SJSA1 (cell line): ENCODE data around the gene SH2D3A. TPM values are rescaled to one million over a fixed set of nuclear protein-coding genes. Genes with fewer than 3 reads are reported as not detected.
A peak's percentile ranks its signal among the peaks of the same experiment; 100 is the strongest.

Experiments used
- DNase-seq, 2 experiments: peaks; one replicate each; pipeline ENCODE4 v3.0.0-alpha.2; 2015 to 2020; ENCODE audit warnings: low spot score in 2 of 2, low read depth in 1 of 2
- H3K27ac ChIP-seq: fragments of 250-450 bp; sonication (Bioruptor Pico); 2 replicates; pipeline ENCODE4 v1.5.1; 2020; ENCODE audit warnings: mild to moderate bottlenecking, moderate library complexity
- H3K27me3 ChIP-seq: fragments of 250-450 bp; sonication (Bioruptor Pico); replicated peaks from 2 replicates; pipeline ENCODE4 v1.5.1; 2020; ENCODE audit warnings: mild to moderate bottlenecking, moderate library complexity
- H3K36me3 ChIP-seq: fragments of 250-450 bp; sonication (Bioruptor Pico); 2 replicates; pipeline ENCODE4 v1.5.1; 2020; ENCODE audit warnings: mild to moderate bottlenecking
- H3K4me1 ChIP-seq: fragments of 250-450 bp; sonication (Bioruptor Pico); replicated peaks from 2 replicates; pipeline ENCODE4 v1.6.1; 2021; ENCODE audit warnings: mild to moderate bottlenecking
- H3K4me3 ChIP-seq: fragments of 250-450 bp; sonication (Bioruptor Pico); 2 replicates; pipeline ENCODE4 v1.5.1; 2020; ENCODE audit warnings: mild to moderate bottlenecking
- H3K9me3 ChIP-seq: fragments of 250-450 bp; sonication (Bioruptor Pico); replicated peaks from 2 replicates; pipeline ENCODE4 v1.5.1; 2020; ENCODE audit warnings: mild to moderate bottlenecking
- total RNA-seq: library from RNA; depleted of rRNA; stranded (reverse); fragments of >200 nt; shearing (Covaris generic); gene quantifications from 2 replicates; pipeline ENCODE4 v1.2.3, GENCODE V29; 2014; rRNA removed

Gene SH2D3A
- total RNA-seq = not detected in 2 replicates

- Histone ChIP-seq H3K4me3 (no peak within 1 kb of the TSS), H3K27me3 (peaks cover 19% of the 10 kb centered on the region; the same call in 1 of the 2 replicates)
Observed at GRCh38 chr19:6767357-6768235, at the start of gene SH2D3A. SH2D3A (minus strand) TSS chr19:6767435; CDS start chr19:6763748, 3,687 bp downstream.

GRCh38 chr19:6813659-6814058, 46.4 kb upstream of the SH2D3A start:
- no peaks in the 10 kb centered on the region for H3K36me3 ChIP-seq
- DNase-seq = no peak

More at GRCh38 chr19:6767357-6768235, at the start of gene SH2D3A:
- Histone ChIP-seq H3K27ac (no peak within 1 kb of the TSS), H3K36me3 (no peaks in the 10 kb centered on the region), H3K9me3 (no peaks in the 10 kb centered on the region), H3K4me1 (peaks cover 12% of the 10 kb centered on the region)
- DNase-seq = no peak

GRCh38 chr19:6812612-6813011, 45.4 kb upstream of the SH2D3A start:
- no peaks in the 10 kb centered on the region for H3K27me3 ChIP-seq
- H3K4me1 ChIP-seq = no peaks in the 10 kb centered on the region
- H3K9me3 ChIP-seq = no peaks in the 10 kb centered on the region; the same call in 1 of the 2 replicates
- H3K4me3 ChIP-seq = no peak overlapping the region
- no peak overlapping the region for H3K27ac ChIP-seq
- DNase-seq = no peak
- H3K36me3 ChIP-seq = no peaks in the 10 kb centered on the region

More at GRCh38 chr19:6813659-6814058, 46.4 kb upstream of the SH2D3A start:
- Histone ChIP-seq H3K4me1 (no peaks in the 10 kb centered on the region), H3K9me3 (no peaks in the 10 kb centered on the region; the same call in 1 of the 2 replicates), H3K4me3 (no peak overlapping the region), H3K27ac (no peak overlapping the region), H3K27me3 (no peaks in the 10 kb centered on the region)

GRCh38 chr19:6811906-6812305, 44.7 kb upstream of the SH2D3A start:
- H3K27me3 ChIP-seq = no peaks in the 10 kb centered on the region
- H3K4me1 ChIP-seq = no peaks in the 10 kb centered on the region
- peak in 1 of 2 experiments; percentile 21 for DNase-seq
- no peak overlapping the region for H3K4me3 ChIP-seq
- H3K27ac ChIP-seq = no peak overlapping the region
- no peaks in the 10 kb centered on the region for H3K36me3 ChIP-seq
- H3K9me3 ChIP-seq = no peaks in the 10 kb centered on the region; the same call in 1 of the 2 replicates

GRCh38 chr19:6811378-6811777, 44.1 kb upstream of the SH2D3A start:
- H3K27ac ChIP-seq = no peak overlapping the region
- DNase-seq = no peak
- no peaks in the 10 kb centered on the region for H3K4me1 ChIP-seq
- H3K9me3 ChIP-seq = no peaks in the 10 kb centered on the region; the same call in 1 of the 2 replicates
- H3K36me3 ChIP-seq = no peaks in the 10 kb centered on the region
- H3K27me3 ChIP-seq = no peaks in the 10 kb centered on the region
- H3K4me3 ChIP-seq = no peak overlapping the region

GRCh38 chr19:6809262-6809661, 42.0 kb upstream of the SH2D3A start:
- no peaks in the 10 kb centered on the region for H3K4me1 ChIP-seq
- no peak overlapping the region for H3K4me3 ChIP-seq
- H3K9me3 ChIP-seq = no peaks in the 10 kb centered on the region
- no peak for DNase-seq
- H3K27ac ChIP-seq = no peak overlapping the region
- H3K36me3 ChIP-seq = no peaks in the 10 kb centered on the region
- no peaks in the 10 kb centered on the region for H3K27me3 ChIP-seq

- Histone ChIP-seq H3K4me3 (no peak overlapping the region), H3K4me1 (no peaks in the 10 kb centered on the region), H3K36me3 (no peaks in the 10 kb centered on the region), H3K27ac (no peak overlapping the region), H3K27me3 (no peaks in the 10 kb centered on the region), H3K9me3 (no peaks in the 10 kb centered on the region)
- DNase-seq = no peak
Observed at GRCh38 chr19:6808494-6808893, 41.3 kb upstream of the SH2D3A start.

GRCh38 chr19:6807291-6807690, 40.1 kb upstream of the SH2D3A start:
- H3K27me3 ChIP-seq = no peaks in the 10 kb centered on the region; the same call in 1 of the 2 replicates
- no peak for DNase-seq
- H3K27ac ChIP-seq = no peak overlapping the region

GRCh38 chr19:6806488-6806887, 39.3 kb upstream of the SH2D3A start:
- Histone ChIP-seq H3K4me1 (peaks cover 3% of the 10 kb centered on the region; the same call in 1 of the 2 replicates), H3K27me3 (no peaks in the 10 kb centered on the region; the same call in 1 of the 2 replicates), H3K9me3 (no peaks in the 10 kb centered on the region), H3K36me3 (no peaks in the 10 kb centered on the region), H3K27ac (no peak overlapping the region), H3K4me3 (no peak overlapping the region)
- no peak for DNase-seq

More at GRCh38 chr19:6807291-6807690, 40.1 kb upstream of the SH2D3A start:
- no peaks in the 10 kb centered on the region for H3K4me1 ChIP-seq
- H3K36me3 ChIP-seq = no peaks in the 10 kb centered on the region
- no peak overlapping the region for H3K4me3 ChIP-seq
- no peaks in the 10 kb centered on the region for H3K9me3 ChIP-seq

GRCh38 chr19:6803036-6803404, 35.8 kb upstream of the SH2D3A start:
- Histone ChIP-seq H3K36me3 (no peaks in the 10 kb centered on the region), H3K9me3 (no peaks in the 10 kb centered on the region; the same call in 1 of the 2 replicates), H3K4me1 (peaks cover 8% of the 10 kb centered on the region; the same call in 1 of the 2 replicates), H3K4me3 (no peak overlapping the region), H3K27me3 (no peaks in the 10 kb centered on the region; the same call in 1 of the 2 replicates), H3K27ac (no peak overlapping the region)
- DNase-seq = no peak

GRCh38 chr19:6802336-6803035, 35.3 kb upstream of the SH2D3A start:
- Histone ChIP-seq H3K4me3 (no peak overlapping the region), H3K4me1 (peaks cover 8% of the 10 kb centered on the region; the same call in 1 of the 2 replicates), H3K27ac (no peak overlapping the region), H3K9me3 (no peaks in the 10 kb centered on the region; the same call in 1 of the 2 replicates), H3K27me3 (no peaks in the 10 kb centered on the region; the same call in 1 of the 2 replicates), H3K36me3 (no peaks in the 10 kb centered on the region)
- no peak for DNase-seq

- Histone ChIP-seq H3K27ac (no peak overlapping the region), H3K27me3 (no peaks in the 10 kb centered on the region; the same call in 1 of the 2 replicates), H3K4me3 (no peak overlapping the region), H3K4me1 (peaks cover 8% of the 10 kb centered on the region; the same call in 1 of the 2 replicates), H3K36me3 (no peaks in the 10 kb centered on the region), H3K9me3 (no peaks in the 10 kb centered on the region; the same call in 1 of the 2 replicates)
- no peak for DNase-seq
Observed at GRCh38 chr19:6801485-6802086, 34.4 kb upstream of the SH2D3A start.

GRCh38 chr19:6800991-6801484, 33.8 kb upstream of the SH2D3A start:
- DNase-seq = no peak
- H3K4me1 ChIP-seq = peaks cover 8% of the 10 kb centered on the region; the same call in 1 of the 2 replicates

More at GRCh38 chr19:6800991-6801484, 33.8 kb upstream of the SH2D3A start:
- Histone ChIP-seq H3K36me3 (no peaks in the 10 kb centered on the region), H3K4me3 (no peak overlapping the region), H3K9me3 (no peaks in the 10 kb centered on the region; the same call in 1 of the 2 replicates), H3K27ac (no peak overlapping the region), H3K27me3 (no peaks in the 10 kb centered on the region; the same call in 1 of the 2 replicates)
